ENCODE data around the gene SLC1A2. TPM values are rescaled to one million over a fixed set of nuclear protein-coding genes. Genes with fewer than 3 reads are reported as not detected.

The SLC1A2 gene
- total and polyA plus RNA-seq, 2 experiments from 2014 or later, result 0.70 to 2.8 TPM

- peak; percentile 89 for DNase-seq (ENCODE audit: low spot score)
- Histone ChIP-seq H3K36me3 (ENCODE audit: insufficient read depth) (no peaks in the 10 kb centered on the region), H3K4me2 (no peak overlapping the region), H3K9me2 (ENCODE audit: insufficient read depth) (peaks cover 14% of the 10 kb centered on the region), H3K4me1 (ENCODE audit: insufficient read depth) (peaks cover 9% of the 10 kb centered on the region), H3K27me3 (ENCODE audit: insufficient read depth) (peaks cover 34% of the 10 kb centered on the region), H2AFZ (no peak overlapping the region), H3K27ac (ENCODE audit: low read depth) (no peak overlapping the region), H3K79me2 (replicated peaks; ENCODE audit: insufficient read depth) (no peaks in the 10 kb centered on the region), H3K4me3 (no peak overlapping the region), H4K20me1 (replicated peaks; ENCODE audit: insufficient read depth) (0 out of 2 replicates have a peak, but pooled peaks cover 4% of the 10 kb centered on the region), H3F3A (replicated peaks; ENCODE audit: low read depth) (no peaks in the 10 kb centered on the region)
- TF ChIP-seq CTCF (conservative IDR thresholded peaks at IDR 0.05; ENCODE audit: low read depth in 2 of 2) (no peak), JUNB (IDR thresholded peaks at IDR 0.05; ENCODE audit: unreplicated experiment) (no peak), REST (IDR thresholded peaks at IDR 0.05; ENCODE audit: unreplicated experiment) (no peak), ZNF462 (CRISPR knock-in tag; IDR thresholded peaks at IDR 0.05) (peak; percentile 69; the same call in 1 of the 2 replicates), ZNF114 (CRISPR knock-in tag; IDR thresholded peaks at IDR 0.05) (no peak), EZH2 (IDR thresholded peaks at IDR 0.05; ENCODE audit: low read depth, unreplicated experiment) (no peak), POLR2AphosphoS5 (IDR thresholded peaks at IDR 0.05; ENCODE audit: low read depth) (peak; percentile 50; the same call in 1 of the 2 replicates), ZNF331 (CRISPR knock-in tag; IDR thresholded peaks at IDR 0.05; ENCODE audit: low read depth) (no peak; the same call in 1 of the 2 replicates), ETS1 (IDR thresholded peaks at IDR 0.05) (no peak)
- Mint-ChIP-seq H3K4me1 (peaks cover 11% of the 10 kb centered on the region), H3K9me3 (peaks cover 27% of the 10 kb centered on the region), H3K36me3 (ENCODE audit: low read depth) (peaks cover 18% of the 10 kb centered on the region), H3K27ac (no peak overlapping the region), H3K4me3 (no peak overlapping the region), H3K27me3 (ENCODE audit: insufficient read depth, low read depth, poor library complexity) (peaks cover 18% of the 10 kb centered on the region)
- ATAC-seq, result peak; percentile 94
Measured at GRCh38 chr11:35330156-35330889, 89.0 kb downstream of the SLC1A2 start.

Measured in GM23338 (cell line).